CD1c-positive myeloid dendritic cell (primary cell): ENCODE data around the gene D2HGDH.
A peak's percentile ranks its signal among the peaks of the same experiment; 100 is the strongest.
"Not testable (repeated sequence)": the region's sequence is repeated elsewhere in the genome, so short reads cannot be mapped to it uniquely, and the experiment has no call there.

Experiments
- DNase-seq: peaks from one replicate; pipeline ENCODE4 v3.0.0-alpha.2; 2016; ENCODE audit errors: extremely low spot score

D2HGDH gene

DNA sequence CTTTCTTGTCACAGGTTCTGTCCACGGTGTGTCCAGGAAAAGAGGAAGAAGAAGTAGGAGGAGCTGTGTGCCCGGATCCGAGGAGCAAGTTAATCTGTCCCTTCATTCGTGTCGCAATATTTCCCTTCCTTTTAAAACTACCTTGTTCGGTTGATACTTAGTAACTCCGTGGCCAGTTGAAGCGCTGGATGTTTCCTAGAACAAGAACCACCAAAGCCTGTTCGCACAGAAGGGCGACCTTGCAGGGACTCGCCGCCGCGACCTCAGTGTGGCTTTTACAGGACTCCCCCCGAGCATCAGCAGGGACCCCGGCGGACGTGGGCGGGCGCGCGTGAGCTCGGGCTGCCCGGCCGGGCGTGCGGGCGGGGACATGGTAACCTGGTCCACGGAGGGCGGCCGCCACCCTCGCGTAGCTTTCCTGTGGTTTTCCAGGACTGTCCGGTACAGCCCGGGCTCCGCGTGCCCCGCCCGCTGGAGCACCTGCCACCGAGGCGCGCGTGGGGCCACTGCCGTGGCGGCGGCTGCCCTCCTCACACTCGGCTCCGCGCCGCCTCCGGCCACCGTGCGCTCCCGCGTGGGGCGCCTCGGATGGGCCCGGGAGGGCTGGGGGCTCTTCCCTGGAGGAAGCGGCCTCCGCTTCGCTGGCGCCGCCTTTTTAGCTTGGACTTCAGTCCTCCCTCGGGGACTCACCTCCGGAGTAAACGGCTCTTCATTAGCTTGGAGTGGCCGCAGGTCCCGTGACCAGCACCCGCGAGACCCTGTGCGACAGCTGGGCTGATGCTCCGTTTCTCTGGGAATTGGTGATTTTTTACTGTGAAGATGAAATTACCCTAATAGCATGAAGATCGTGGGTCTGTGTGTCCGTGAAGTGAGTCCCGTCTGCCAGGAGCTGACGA, 9.2 kb upstream of the D2HGDH start:
- DNase-seq = no peak

DNA sequence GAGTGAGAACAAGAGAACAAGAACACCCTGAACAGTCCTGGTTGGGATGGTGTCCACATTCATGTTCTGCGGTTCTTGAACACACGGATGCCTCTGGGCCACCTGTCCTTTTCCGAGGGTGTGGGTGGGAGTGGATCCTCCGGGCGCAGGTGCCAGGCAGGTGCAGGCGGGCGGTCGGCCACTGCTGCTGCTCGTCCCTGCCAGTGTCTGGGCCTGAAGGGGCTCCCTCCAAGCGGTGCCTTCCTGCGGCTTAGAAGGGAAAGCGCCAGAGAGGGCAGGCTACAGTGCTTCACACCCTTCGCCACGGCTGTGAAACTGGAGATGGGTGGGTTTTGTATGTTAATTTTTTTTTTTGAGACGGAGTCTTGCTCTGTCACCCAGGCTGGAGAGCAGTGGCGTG, 8.0 kb upstream of the D2HGDH start:
- DNase-seq = no peak

DNA sequence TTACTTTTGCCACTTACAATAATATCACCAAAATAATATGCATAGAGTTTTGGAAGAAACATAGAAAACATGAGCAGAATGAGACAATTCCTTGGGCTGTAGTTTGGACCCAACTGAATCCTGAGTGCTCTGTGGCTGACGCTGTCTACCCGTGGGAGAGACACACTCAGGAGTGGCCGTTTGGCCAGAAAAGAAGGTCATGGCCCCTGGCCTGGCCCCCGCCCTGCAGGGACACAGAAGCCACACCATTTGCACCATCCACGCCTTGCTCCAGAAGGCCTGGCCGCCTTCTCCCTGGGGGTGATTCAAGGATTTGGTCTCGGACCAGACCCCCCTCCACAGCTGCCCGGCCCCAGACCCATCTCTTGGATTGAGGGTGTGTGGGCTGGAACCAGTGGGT, 6.4 kb upstream of the D2HGDH start:
- no peak for DNase-seq

DNA sequence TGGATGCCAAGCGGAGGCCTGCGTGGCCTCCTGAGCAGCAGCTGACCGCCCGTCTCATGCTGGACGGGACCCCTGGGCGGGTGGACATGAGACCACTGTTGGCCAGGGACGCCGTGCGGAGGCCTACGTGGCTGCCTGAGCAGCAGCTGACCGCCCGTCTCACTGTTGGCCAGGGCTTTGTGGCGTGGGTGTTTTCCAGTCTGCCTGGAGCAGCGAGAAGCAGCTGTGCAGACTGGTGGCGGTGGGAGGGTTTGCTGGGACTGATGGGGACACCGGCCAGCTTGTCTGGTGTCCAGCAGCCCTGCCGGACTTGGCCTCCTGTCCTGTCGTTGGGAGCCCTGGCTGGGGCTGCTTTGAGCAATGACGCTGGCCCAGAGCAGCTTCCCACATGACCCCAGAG, 5.8 kb upstream of the D2HGDH start:
- DNase-seq = no peak

DNA sequence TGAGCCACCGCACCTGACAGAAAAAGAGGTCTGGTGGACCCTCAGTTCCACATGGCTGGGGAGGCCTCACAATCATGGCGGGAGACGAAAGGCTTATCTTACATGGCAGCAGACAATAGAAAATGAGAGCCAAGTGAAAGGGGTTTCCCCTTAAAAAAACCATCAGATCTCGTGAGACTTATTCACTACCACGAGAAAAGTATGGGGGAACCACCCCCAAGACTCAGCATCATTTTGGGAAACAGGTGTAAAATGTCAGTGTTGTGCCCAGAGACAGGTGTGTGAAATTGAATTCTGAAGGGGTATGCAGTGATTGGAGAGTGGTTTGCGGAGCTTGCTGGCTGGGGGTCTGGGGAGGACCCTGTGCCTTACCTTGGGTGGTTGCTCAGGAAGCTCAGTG, 4.6 kb upstream of the D2HGDH start:
- DNase-seq = no peak

DNA sequence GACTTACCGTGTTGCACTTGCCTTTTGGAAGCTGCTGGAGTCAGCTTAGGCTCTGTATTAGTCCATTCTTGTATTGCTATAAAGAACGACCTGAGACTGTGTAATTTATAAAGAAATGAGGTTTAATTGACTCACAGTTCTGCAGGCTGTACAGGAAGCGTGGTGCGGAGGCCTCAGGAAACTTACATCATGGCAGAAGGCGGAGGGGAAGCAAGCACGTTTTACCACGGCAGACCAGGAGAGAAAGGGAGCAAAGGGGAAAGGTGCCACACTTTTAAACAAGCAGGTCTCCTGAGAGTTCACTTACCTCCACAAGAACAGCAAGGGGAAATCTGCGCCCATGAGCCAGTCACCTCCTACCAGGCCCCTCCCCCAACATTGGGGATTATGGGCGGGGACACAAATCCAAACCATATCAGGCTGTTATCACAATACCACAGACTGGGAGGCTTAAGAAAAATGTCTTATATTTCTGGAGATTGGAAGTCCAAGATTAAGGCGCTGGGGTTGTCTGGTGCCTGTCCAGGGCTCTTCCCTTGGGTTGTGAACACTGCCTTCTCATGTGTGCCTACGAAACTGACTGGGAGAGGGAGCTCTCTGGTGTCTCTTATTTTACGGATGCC, 3.6 kb upstream of the D2HGDH start:
- DNase-seq = peak; percentile 15

DNA sequence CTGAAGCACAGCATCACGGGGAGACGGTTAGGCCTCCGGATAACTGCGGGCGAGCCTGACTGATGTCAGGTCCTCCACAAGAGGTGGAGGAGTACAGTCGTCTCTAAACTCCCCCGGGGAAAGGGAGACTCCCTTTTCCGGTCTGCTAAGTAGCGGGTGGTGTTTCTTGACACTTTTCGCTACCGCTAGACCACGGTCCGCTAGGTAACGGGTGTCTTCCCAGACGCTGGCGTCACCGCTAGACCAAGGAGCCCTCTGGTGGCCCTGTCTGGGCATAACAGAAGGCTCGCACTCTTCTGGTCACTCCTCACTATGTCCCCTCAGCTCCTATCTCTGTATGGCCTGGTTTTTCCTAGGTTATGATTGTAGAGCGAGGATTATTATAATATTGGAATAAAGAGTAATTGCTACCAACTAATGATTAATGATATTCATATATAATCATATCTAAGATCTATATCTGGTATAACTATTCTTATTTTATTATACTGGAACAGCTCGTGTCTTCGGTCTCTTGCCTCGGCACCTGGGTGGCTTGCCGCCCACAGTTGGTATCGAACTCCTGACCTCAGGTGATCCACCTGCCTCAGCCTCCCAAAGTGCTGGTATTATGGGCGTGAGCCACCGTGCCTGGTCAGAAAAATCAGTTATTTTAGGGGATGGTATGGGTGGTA, 1.8 kb upstream of the D2HGDH start:
- DNase-seq = peak; percentile 31

DNA sequence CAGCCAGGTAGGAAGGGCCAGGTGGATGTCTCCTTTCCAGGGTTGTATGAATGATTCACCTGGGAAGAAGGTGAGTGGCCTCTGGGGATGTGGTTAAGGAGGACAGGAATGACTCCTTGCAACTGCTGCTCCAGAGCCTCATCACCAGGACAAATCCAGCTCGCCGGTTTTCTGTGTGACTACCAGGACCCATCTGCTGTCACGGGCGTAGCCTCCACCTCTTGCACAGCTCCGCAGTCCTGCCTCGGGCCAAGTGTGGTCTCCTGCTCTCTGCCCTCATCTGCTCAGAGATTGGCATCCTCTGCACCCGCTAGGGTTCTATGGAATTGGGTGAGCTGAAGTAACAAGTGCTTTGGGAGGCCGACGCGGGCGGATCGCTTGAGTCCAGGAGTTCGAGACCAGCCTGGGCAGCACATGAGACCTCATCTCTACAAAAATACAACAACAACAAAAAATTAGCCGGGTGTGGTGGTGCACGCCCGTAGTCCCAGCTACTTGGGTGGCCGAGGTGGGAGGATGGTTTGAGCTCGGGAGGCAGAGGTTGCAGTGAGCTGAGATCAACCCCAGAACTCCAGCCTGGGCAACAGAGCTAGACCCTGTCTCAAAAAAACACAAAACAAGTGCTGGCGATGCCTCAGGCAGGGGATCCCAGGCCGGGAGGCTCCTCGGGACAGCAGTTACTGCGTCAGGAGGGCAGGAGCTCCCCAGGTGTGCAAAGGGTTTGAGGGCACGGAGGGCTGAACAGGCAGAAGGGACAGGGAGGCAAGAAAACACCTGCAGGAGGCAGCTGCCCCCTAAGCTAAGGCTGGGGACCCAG, 831 bp upstream of the D2HGDH start:
- DNase-seq = no peak

DNA sequence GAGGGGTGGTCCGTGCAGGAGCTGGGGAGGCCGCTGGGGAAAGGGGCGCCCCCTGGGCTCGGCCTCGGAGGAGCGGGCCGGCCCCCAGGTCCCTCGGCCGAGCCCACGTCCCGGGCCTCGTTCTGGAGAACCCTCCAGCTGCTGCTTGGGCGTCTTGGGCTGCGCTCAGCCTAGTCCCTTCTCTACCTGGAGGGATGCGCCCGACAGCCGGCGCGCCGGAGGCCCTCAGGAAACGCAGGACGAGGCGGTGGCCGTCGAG, 293 bp upstream of the D2HGDH start:
- no peak for DNase-seq

DNA sequence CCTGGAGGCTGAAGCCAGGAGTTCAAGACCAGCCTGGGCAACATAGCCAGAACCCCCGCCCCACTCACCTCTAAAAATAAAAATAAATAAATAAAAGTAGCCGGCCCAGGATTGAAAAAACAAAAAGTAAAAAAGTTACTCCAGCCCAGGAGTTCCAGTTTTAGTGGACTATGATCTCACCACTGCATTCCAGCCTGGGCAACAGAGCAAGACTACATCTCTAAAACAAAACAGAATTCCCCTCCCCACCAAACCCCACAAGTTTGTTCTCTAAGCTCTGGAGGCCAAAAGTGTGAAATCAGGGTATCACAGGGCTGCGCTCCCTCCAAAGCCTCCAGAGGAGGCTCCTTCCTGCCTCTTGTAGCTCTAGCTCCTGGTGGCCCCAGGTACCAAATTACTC, 1.7 kb downstream of the D2HGDH start:
- no peak for DNase-seq

DNA sequence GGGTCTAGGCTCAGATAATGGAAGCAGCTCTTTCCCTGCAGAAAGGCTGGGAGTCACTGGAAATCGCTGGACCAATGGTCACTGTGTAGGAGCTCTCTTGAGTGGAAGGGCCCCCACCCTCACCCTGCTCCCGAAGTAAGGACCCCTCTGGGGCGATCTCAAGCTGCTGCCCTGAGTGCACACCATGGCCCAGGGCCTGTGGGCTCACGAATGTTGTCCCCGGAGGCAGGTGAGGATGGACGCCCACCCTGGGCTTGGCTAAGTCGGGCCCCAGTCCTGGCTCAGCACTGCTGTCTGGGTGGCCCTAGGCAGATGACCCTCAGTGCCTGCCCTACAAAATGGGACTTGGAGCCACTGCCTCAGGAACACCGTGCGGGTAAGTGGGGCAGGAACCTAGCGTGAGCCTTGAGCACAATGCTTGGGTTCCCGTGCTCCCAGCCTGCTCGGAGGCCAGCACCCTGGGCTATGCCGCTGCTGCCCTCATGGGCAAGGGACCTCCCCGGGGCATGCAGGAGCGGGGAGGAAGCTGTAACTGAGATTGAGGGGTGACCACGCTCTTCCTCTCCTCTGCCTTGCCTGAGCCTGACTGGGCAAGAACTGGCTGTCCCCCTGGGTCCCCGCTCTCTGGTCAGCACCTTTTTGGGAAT, 3.7 kb downstream of the D2HGDH start:
- DNase-seq = no peak

DNA sequence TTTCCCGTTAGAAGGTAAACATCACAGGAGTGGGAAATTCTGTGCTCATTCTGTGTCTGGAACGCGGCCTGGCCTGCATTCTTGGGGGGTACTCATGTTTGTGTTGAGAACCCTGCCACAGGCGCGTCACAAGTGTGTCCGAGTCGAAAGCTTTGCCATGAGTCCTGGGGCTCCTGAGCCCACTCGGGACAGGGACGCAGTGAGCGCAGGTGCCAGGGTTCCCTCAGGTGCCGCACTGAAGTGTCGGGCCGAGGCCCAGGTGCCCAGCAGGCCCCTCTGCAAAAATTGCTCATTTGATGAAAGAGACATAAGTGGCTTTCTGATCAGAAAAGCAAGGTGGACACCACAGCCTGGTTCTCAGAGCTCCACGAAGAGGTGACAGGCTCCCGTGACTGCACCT, 4.7 kb downstream of the D2HGDH start:
- DNase-seq = no peak

DNA sequence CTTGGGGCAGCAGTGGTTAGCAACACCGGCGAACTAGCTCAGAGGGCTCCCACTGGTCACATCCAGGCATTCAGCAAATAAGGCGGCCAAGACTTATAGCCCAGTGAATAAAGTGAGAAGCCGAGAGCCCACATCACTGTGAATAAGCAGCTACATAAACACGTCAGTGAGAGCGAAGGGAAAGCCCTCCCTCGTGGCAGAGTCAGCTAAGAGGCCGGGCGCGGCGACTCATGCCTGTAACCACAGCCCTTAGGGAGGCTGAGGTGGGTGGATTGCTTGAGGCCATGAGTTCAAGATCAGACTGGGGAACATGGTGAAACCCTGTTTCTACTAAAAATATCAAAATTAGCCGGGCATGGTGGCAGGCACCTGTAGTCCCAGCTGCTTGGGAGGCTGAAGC, 5.2 kb downstream of the D2HGDH start:
- peak; percentile 20 for DNase-seq

DNA sequence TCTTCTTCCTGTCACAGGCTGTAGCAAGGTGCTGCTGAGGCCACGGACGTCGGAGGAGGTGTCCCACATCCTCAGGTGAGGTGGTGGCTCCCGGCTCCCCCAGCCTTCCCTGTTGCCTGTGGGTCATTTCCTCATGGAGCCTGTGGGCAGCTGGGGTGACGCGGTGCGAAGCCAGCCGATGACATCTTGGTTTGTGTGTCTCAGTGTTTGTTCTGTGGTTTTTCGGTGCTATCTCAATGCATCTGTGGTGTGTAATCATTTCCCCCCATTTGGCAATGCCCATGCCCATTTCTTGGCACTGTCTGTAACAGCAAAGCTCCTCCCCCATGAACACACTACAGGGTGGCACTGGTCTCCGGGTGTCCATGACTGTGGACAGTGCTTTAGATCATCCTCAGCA, 6.6 kb downstream of the D2HGDH start:
- peak; percentile 38 for DNase-seq

DNA sequence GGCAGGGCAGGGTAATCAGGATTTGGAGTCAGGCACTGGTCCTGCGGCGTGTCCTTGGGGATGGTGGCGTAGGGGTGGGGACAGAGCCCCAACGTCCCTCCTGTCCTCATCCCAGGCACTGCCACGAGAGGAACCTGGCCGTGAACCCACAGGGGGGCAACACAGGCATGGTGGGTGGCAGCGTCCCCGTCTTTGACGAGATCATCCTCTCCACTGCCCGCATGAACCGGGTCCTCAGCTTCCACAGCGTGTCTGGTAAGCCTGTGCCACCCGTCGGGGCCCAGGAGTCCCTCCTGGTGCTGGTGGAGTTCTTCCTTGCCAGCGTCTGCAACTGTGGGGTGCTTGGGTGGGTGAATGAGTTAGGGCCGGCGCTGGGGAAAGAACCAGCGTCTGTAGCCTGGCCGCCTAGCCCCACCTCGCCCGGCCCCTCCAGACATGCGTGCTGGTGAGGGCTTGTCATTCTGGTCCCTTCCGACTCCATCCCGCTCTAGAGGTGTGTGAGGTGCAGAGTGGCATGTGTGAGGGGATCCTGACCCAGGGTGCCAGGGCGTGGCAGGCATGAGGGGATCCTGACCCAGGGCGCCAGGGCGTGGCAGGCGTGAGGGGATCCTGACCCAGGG, 8.0 kb downstream of the D2HGDH start:
- no peak for DNase-seq

DNA sequence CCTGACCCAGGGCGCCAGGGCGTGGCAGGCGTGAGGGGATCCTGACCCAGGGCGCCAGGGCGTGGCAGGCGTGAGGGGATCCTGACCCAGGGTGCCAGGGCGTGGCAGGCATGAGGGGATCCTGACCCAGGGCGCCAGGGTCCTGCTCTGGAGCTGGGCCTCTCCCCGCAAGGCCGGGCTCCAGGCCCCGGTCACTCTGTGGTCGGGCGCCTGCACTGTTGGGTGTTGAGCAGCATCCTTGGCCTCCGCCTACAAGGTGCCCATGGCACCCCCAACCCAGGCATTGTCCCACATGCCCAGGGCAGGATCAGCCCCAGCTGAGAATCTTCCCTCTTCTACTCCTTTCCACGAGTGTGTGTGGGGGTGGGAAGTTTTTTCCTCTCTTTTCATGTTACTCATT, 8.6 kb downstream of the D2HGDH start:
- not testable (repeated sequence) for DNase-seq

DNA sequence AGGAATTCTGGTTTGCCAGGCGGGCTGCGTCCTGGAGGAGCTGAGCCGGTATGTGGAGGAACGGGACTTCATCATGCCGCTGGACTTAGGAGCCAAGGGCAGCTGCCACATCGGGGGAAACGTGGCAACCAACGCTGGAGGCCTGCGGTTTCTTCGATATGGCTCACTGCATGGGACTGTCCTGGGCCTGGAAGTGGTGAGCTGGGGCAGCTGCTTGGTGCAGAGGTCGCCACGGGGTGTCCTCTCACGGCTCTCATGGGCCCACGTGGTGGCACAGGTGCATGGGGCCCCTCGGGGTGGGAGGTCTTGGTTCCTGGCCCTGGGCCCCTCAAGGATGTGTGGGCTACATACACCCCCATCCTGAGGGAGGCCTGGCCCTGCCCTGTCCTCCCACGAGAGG, 9.2 kb downstream of the D2HGDH start:
- DNase-seq = no peak

DNA sequence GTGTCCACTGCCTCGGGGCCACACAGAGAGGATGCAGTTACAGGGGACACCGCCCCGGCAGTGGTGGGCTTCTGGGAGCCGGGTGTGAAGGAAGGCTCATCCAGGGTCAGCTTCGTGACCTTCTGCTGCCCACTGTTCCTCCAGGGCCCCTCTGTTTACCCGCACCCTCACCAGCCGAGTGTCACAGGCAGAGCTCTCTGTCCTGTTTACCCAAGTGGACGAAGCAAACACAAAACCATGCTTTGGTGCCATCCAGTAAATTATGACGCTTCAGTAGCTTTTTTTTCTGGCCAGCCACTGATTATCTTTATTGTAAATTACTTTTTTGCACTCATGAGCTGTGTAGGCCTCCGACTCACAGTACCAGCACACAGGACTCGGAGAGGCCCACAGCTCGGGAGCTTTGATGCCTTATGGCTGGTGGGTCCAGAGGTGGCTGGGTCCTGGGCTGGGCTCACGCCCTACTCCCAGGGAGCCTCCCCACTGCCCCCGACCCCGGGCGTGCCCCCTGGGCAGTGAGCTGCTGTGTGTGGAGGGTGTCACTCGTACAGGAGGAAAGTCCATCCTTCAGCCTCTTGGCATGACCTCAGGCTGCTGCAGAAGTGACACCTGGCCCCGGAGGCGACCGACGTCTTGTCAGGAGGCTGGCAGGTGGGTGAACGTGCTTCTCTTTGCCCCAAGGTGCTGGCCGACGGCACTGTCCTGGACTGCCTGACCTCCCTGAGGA, 9.8 kb downstream of the D2HGDH start:
- no peak for DNase-seq

DNA sequence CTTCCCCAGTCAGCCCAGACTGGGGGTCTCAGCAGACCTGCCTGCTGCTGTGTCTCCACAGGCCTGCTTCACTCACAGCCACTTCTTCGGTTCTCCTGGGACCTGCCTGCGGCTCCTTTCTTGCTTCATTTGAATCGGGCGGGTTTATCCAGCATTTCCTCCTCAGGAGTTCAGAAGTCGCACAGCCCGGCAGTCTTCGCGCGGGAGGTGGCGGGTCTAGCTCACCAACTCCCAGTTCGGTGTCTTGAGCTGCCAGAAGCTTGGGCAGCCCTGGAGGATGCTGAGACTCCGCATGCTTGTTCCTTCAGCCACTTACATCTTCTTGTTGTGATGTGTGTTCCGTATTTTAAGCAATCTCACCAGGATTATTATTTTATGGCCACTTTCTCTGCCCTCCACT, 10.8 kb downstream of the D2HGDH start:
- no peak for DNase-seq

DNA sequence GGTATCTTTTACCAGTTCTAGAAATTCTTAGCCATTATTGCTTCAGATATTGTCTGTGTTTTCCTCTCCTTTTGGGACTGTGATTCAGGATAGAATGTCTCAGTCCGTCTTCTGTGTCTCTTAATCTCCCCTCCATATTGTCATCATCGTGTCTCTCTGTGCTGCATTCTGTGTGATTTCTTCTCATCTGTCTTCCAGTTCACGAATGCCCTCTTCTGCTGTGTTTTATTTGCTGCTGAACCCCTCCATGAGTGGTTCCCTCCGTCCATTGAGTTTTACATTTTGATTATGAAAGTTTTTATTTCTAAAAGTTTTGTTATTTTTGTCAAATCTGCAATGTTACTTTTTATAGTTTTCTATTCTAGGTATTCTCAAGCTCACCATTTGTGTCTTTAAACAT, 11.7 kb downstream of the D2HGDH start:
- no peak for DNase-seq
